AG08395 (cell line): ENCODE measurements around the gene HTD2.
"Not testable (repeated sequence)": the region's sequence is repeated elsewhere in the genome, so short reads cannot be mapped to it uniquely, and the experiment has no call there.

ENCODE experiments used
- DNase-seq: peaks from one replicate; pipeline ENCODE4 v3.0.0; 2012; ENCODE audit warnings: mixed read lengths, low spot score

The HTD2 gene

DNA sequence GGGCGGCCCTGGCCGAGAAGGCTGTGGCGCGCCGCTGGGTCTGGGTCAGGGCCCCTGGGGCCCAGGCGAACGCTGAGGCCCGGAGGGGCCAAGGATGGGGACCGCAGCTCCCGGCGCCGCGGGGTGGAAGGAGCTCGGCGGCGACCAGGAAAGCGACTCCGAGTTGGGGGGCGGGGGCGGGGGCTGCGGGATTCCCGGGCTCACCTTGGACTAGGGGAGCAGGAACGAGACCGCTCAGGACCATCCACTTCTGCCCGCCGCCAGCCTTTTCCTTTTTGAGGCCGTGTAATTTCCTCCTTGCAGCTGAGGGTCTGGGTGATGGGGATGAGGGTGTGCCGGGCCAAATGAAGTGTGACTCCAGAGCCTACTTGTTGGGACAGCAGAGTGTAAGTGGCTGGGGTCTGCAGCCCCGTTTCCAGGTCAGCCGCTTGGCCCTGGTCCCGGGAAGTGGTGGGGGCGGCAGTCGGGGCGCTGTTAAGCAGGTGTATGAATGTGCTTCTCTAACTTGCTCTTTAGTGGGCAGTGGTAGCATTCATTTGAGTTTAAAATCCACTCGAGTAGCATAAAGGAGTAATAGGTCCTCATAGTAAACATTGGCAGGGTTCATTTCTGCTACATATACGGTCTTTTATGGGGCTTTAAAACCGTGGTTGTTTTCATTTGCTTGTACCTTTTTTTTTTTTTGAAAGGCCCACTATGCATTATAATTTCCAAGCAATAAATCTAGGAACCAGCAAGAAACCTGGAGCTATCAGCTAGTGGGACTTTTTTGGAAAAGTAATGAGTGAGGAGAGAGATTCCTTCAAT, 27.1 kb downstream of the HTD2 start:
- DNase-seq, result no peak

DNA sequence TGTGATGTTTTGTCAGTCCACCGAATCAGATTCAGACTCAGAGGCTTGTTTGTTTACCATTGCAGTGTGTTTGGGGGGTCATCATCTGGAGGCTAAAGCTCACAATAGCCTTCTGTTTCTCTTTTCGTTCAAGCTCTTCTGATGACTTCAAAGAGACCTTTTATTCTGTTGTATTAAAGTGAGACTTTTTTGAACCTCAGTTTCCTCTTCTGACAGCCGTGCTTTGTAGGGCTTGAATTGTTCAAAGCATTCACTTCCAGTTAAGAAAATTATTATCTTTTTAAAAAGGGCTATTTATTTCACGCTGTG, 27.6 kb downstream of the HTD2 start:
- DNase-seq, result no peak

DNA sequence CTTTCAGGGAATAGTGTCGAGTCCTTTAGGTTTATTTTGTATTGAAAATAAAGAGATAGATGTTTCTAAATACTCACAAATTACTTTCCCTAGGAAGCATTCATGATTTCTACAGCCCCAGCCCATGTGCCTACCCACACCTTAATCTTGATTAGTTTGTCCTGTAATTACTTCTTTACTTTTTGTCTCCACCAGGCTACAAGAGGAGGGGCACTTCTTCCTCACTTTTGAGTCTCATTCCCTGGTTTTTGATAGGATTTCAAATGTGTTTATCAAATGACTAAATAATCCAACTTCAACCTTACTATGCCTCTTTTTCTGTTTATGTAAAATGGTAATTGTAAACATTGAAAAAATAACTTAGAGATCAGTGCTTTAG, 28.2 kb downstream of the HTD2 start:
- DNase-seq, result no peak

- DNase-seq, result no peak
Measured at GRCh38 chr3:58335652-58335947, 29.3 kb downstream of the HTD2 start.

- peak; percentile 73 for DNase-seq
Measured at GRCh38 chr3:58336135-58336882, 30.0 kb downstream of the HTD2 start.

GRCh38 chr3:58337190-58337589, 30.9 kb downstream of the HTD2 start:
- no peak for DNase-seq

- DNase-seq, result not testable (repeated sequence)
Measured at GRCh38 chr3:58339146-58339545, 32.8 kb downstream of the HTD2 start.

- DNase-seq, result no peak
Measured at GRCh38 chr3:58340594-58341244, 34.4 kb downstream of the HTD2 start.

DNA sequence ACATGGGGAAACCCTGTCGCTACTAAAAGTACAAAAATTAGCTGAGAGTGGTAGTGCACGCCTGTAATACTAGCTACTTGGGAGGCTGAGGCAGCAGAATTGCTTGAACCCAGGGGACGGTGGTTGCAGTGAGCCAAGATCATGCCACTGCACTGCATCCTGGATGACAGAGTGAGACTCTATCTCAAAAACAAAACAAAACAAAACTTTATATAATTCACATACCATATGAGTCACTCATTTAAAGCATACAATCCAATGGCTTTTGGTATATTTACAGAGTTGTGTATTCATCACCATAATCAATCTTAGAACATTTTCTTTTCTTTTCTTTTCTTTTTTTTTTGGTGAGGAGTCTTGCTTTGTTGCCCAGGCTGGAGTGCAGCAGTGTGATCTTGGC, 35.1 kb downstream of the HTD2 start:
- no peak for DNase-seq

DNA sequence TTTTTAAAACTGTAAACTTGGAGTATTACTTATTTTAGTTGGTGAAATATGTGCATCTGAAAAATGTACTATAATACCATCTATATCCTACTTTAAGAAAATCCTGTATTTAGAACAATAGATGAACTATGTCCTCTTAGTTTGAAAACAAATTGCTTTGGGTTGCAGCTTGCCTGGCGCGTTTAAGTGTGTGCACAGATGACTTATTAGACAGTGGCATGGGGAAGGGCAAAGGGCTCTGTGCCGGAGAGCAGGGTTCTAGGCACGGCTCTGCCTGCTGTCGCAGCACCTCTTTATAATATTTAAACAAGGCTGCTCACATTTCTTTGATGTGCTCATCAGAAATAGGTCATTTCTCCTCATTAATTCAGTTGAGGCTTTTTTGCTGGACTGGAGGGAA, 36.4 kb downstream of the HTD2 start:
- no peak for DNase-seq

GRCh38 chr3:58345457-58345856, 39.1 kb downstream of the HTD2 start:
- DNase-seq, result no peak

DNA sequence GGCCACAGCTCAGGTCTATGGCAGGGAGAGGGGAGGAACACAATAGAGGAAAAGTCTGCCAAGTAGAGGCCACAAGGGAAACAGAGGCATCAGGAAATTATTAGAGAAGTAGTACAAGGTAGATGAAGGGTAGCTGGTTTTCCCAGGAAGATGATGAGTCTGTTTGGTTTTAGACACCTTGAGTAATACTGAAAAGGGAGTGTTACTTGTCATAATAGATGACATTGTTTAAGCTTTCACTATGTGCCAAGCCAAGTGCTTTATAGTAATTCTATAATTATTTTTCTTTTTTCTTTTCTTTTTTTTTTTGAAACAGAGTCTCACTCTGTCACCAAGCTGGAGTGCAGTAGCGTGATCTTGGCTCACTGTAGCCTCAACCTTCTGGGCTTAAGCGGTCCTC, 40.0 kb downstream of the HTD2 start:
- DNase-seq, result no peak

GRCh38 chr3:58347984-58348383, 41.7 kb downstream of the HTD2 start:
- no peak for DNase-seq

DNA sequence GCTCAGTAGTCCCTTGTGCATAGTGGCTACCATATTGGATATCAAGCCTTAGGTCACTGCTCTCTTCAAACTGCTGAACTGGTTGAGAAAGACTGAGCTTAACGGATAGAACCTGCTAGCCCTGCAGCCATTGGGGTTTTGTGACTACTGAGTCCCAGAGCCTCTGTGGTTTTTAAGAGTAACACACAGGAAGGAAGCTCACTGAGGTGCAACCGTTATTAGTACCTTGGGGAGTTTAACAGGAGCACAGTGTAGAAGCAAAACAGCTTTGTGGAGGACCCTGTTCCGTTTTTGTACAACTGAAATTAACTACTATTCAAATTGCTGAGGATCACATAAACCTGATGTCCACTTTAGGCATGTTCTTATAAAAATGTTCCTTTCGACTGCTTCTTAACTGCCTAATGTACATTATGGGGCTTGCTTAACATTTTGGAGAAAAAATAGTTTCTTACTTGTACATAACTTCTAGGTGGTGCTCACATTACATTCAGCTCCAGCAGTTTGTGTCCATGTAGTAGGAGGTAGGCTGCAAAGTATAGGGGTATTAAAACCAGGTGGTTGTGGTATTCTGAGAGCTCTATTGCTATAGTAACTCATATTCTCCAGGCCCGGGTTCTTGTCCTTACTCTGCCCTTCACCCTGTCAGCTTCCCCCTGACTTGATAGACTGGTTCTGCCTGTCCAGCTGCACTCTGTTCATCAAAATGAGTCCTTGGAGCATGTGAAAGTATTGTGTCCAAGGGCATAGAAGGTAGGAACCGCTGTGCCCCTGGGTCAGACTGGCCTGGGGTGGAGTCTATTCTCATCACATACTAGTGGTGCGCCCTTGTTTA, 43.7 kb downstream of the HTD2 start:
- DNase-seq, result no peak

DNA sequence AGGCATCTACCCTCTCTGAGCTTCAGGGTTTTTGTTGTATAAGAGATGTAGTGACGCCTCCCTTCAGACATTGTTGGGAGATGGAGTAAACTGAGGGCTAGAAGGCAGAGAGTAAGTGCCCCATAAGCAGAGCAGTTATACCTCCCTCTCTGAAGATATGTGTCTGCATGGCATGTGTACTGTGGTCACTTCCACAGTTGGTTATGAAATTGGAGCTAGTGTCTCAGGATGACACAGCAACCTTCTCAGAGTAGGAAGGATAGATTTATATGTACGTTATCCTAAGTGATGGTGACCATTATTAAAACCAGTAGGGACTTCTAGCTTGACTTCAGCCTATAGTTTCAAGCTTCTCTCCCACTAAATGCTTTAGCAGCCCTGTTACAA, 44.3 kb downstream of the HTD2 start:
- peak; percentile 30 for DNase-seq

DNA sequence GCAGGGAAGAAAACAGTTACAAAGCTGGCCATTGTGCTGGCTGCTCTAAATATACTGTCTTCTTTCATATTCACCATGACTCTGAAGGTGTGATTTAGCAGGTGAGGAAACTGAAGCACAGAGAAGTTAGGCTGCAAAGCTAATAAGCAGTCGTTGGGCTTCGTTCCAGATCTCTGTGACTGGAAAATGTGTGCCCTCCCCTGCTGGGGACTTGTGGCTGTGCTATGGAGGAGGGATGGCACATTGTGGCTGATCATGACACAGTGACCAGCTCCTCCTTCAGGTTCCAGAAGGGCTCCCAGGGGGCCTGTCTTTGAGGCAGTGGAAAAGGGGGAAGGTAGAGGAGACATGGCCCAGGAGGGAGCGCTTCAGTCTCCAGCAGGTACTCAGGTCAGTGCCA, 45.6 kb downstream of the HTD2 start:
- DNase-seq, result no peak

- no peak for DNase-seq
Measured at GRCh38 chr3:58352626-58353025, 46.3 kb downstream of the HTD2 start.

- DNase-seq, result peak; percentile 43
Measured at GRCh38 chr3:58353722-58354553, 47.6 kb downstream of the HTD2 start.

- no peak for DNase-seq
Measured at GRCh38 chr3:58355179-58355578, 48.9 kb downstream of the HTD2 start.

DNA sequence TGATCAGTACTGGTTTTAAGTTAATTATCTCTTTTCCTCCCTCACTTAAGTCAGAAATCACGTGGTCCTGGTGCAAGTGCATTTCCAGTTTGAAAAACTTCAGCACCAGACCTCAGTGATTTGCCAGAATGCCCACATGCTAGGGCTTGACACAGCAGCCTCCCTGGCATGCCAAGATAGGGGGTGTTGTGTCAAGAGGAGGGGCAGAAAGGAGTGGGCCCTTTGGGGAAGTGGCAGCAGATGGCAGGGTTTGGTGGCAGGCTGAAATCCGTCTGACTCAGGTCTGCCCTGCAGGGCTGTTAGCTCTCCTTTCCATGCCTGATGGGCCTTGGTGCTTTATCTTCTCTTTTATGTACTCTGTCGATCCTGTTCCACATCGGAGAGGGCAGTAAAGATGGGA, 49.7 kb downstream of the HTD2 start:
- DNase-seq, result no peak

- DNase-seq, result no peak
Measured at GRCh38 chr3:58357402-58357801, 51.1 kb downstream of the HTD2 start.

DNA sequence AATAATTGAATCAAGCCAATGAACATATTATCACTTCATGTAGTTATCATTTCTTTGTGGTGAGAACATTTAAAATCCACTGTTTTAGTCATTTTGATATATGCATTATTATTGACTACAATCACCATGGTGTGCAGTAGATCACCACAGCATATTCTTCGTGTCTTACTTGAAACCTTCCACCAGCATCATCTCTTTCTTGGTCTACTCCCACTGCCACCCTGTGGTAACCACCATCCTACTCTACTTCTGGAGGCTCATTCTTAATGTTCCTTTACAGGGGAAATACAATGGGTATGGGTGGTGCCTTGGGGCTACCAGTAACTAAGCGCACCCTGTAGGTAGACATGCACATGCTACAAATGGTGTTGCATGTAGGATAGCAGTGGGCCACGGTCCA, 51.8 kb downstream of the HTD2 start:
- DNase-seq, result no peak
